CD4-positive, alpha-beta T cell (primary cell): ENCODE measurements around the gene SMPX. TPM values are rescaled to one million over a fixed set of nuclear protein-coding genes. Genes with fewer than 3 reads are reported as not detected.

Source experiments
- ATAC-seq: fragments of 200-7000 bp; cut with Tn5 transposase; one replicate; pipeline ENCODE4 v1.10.0; 2022; ENCODE audit warnings: mild to moderate bottlenecking; ENCODE audit not compliant: poor library complexity
- CTCF ChIA-PET: fragments of 350-600 bp; sonication (Branson Sonifier 250); formaldehyde crosslinking; loops from one replicate; lab custom pipeline; 2021; ENCODE audit warnings: antibody characterized with exemption, inconsistent platforms; lab: Charles Lee
- POLR2A ChIA-PET: fragments of 350-600 bp; sonication (Branson Sonifier 250); formaldehyde crosslinking; loops from one replicate; lab custom pipeline; 2021; ENCODE audit warnings: antibody characterized with exemption, inconsistent platforms; lab: Charles Lee
- DNase-seq, 14 experiments: peaks; one replicate each; pipeline ENCODE4 v3.0.0-alpha.2; 2013 to 2020; ENCODE audit warnings: mixed read lengths in 2 of 14
- H3K27ac ChIP-seq, 2 donors: one replicate each; pipeline versions ENCODE4 v1.5.1 to v1.7.0; 2013; ENCODE audit warnings: low read length in 2 of 2, low read depth in 1 of 2, mild to moderate bottlenecking in 1 of 2
- H3K27me3 ChIP-seq, 2 experiments: 1 replicate in 1 of 2; 2 replicates in 1 of 2; pipeline versions ENCODE4 v1.6.1 to v1.7.0; 2013; ENCODE audit warnings: low read length in 2 of 2, control low read depth in 1 of 2, mild to moderate bottlenecking in 1 of 2, moderate library complexity in 1 of 2; ENCODE audit not compliant: insufficient read depth in 2 of 2, control insufficient read depth in 1 of 2
- H3K36me3 ChIP-seq: one replicate; pipeline ENCODE4 v1.6.1; 2013; ENCODE audit warnings: low read length, control low read depth; ENCODE audit not compliant: insufficient read depth
- H3K4me1 ChIP-seq: one replicate; pipeline ENCODE4 v1.6.1; 2013; ENCODE audit warnings: low read length, control low read depth; ENCODE audit not compliant: insufficient read depth
- H3K4me3 ChIP-seq: one replicate; pipeline ENCODE4 v1.5.1; 2013; ENCODE audit warnings: mild to moderate bottlenecking, low read length, moderate library complexity
- H3K9me3 ChIP-seq, 2 experiments: 1 replicate in 1 of 2; 2 replicates in 1 of 2; pipeline versions ENCODE4 v1.6.1 to v1.7.0; 2013; ENCODE audit warnings: low read length in 2 of 2, mild to moderate bottlenecking in 2 of 2, control low read depth in 1 of 2, moderate library complexity in 1 of 2; ENCODE audit not compliant: control insufficient read depth in 1 of 2, insufficient read depth in 1 of 2
- H3K27ac Mint-ChIP-seq: one replicate; pipeline ENCODE4 v1.8.0; 2020; ENCODE audit warnings: mixed read lengths
- H3K27me3 Mint-ChIP-seq: one replicate; pipeline ENCODE4 v1.8.0; 2021; ENCODE audit warnings: mixed read lengths
- H3K36me3 Mint-ChIP-seq: one replicate; pipeline ENCODE4 v1.8.0; 2021; ENCODE audit warnings: low read depth, mixed read lengths
- H3K4me1 Mint-ChIP-seq: one replicate; pipeline ENCODE4 v1.8.0; 2021; ENCODE audit warnings: low read depth, mixed read lengths
- H3K4me3 Mint-ChIP-seq: one replicate; pipeline ENCODE4 v1.8.0; 2020; ENCODE audit warnings: mild to moderate bottlenecking, mixed read lengths
- H3K9me3 Mint-ChIP-seq: one replicate; pipeline ENCODE4 v1.8.0; 2020; ENCODE audit warnings: mixed read lengths
- CTCF ChIP-seq: fragments of 200-600 bp; IDR thresholded peaks from one replicate; pipeline ENCODE4 v1.8.0; 2022; ENCODE audit warnings: antibody characterized with exemption, mild to moderate bottlenecking
- intact Hi-C, 2 experiments: fragments of 100-400 bp; cut with DNase I in 1 of 2; cut with micrococcal nuclease in 1 of 2; formaldehyde crosslinking; loops; one replicate each; pipeline versions ENCODE4 v1.15.1 to v1.9.0; 2023 to 2025; cut with DNase I, micrococcal nuclease
- total RNA-seq, 174 experiments: library from RNA in 2 of 174; stranded (reverse) in 2 of 174; gene quantifications; one replicate each; pipeline ENCODE4 v1.2.3 and lab custom pipeline; 2021 to 2026

SMPX gene
- total RNA-seq, 2 experiments from 2014 or later, result not detected

- H3K36me3 Mint-ChIP-seq, result no peaks in the 10 kb centered on the region
- peaks cover 7% of the 10 kb centered on the region for H3K27me3 Mint-ChIP-seq
- ATAC-seq, result no peak
Observed at GRCh38 chrX:21748235-21748634, 9.7 kb downstream of the SMPX start.

GRCh38 chrX:21747558-21747957 is 10.4 kb downstream of the SMPX start:
- H3K4me3 ChIP-seq, result no peak overlapping the region
- Mint-ChIP-seq H3K4me1 (no peaks in the 10 kb centered on the region), H3K4me3 (no peak overlapping the region), H3K27ac (no peak overlapping the region), H3K27me3 (peaks cover 7% of the 10 kb centered on the region), H3K36me3 (no peaks in the 10 kb centered on the region), H3K9me3 (no peaks in the 10 kb centered on the region)
- POLR2A ChIA-PET, result no interaction called here
- no peaks in the 10 kb centered on the region for H3K4me1 ChIP-seq
- ATAC-seq (no peak), DNase-seq (no peak)
- H3K9me3 ChIP-seq, result no peaks in the 10 kb centered on the region
- TF ChIP-seq CTCF, result no peak
- intact Hi-C loops, result loop anchor here in 1 of 2 experiments (2.0 kb wide), 1 partner anchor 1221 kb away; no protein-coding TSS in a partner anchor
- H3K27me3 ChIP-seq, result peaks cover 0 to 4% of the 10 kb centered on the region in 2 experiments
- no peak overlapping the region for H3K27ac ChIP-seq
- no peaks in the 10 kb centered on the region for H3K36me3 ChIP-seq
- CTCF ChIA-PET, result no interaction called here

More at GRCh38 chrX:21748235-21748634, 9.7 kb downstream of the SMPX start:
- Histone ChIP-seq H3K27ac (no peak overlapping the region), H3K4me3 (no peak overlapping the region), H3K4me1 (no peaks in the 10 kb centered on the region), H3K9me3 (no peaks in the 10 kb centered on the region), H3K36me3 (no peaks in the 10 kb centered on the region), H3K27me3 (peaks cover 0 to 4% of the 10 kb centered on the region in 2 experiments)
- intact Hi-C loops, result no loop called here
- H3K4me3 Mint-ChIP-seq, result no peak overlapping the region
- TF ChIP-seq CTCF, result no peak
- POLR2A ChIA-PET, result no interaction called here
- no peaks in the 10 kb centered on the region for H3K9me3 Mint-ChIP-seq
- DNase-seq, result no peak
- CTCF ChIA-PET, result no interaction called here
- H3K27ac Mint-ChIP-seq, result no peak overlapping the region
- no peaks in the 10 kb centered on the region for H3K4me1 Mint-ChIP-seq

GRCh38 chrX:21745756-21746155 is 12.2 kb downstream of the SMPX start:
- DNase-seq, result peak in 13 of 14 experiments; percentile 5 to 54 (median 24)
- H3K9me3 ChIP-seq, result no peaks in the 10 kb centered on the region
- POLR2A ChIA-PET, result interaction anchor here (0.6 kb wide), 1 partner anchor 21 kb away, joined by 3 read pairs; no protein-coding TSS in a partner anchor

More at GRCh38 chrX:21745756-21746155, 12.2 kb downstream of the SMPX start:
- no peaks in the 10 kb centered on the region for H3K4me1 ChIP-seq
- no peaks in the 10 kb centered on the region for H3K36me3 Mint-ChIP-seq
- intact Hi-C loops, result loop anchor here (1.0 to 2.0 kb wide), 2 partner anchors 1218 to 1219 kb away; no protein-coding TSS in a partner anchor
- H3K4me3 ChIP-seq, result no peak overlapping the region
- no peak for ATAC-seq
- H3K4me1 Mint-ChIP-seq, result no peaks in the 10 kb centered on the region
- H3K27ac Mint-ChIP-seq, result no peak overlapping the region
- TF ChIP-seq CTCF, result peak; percentile 59
- no peak overlapping the region for H3K4me3 Mint-ChIP-seq
- H3K27me3 ChIP-seq, result peaks cover 0 to 4% of the 10 kb centered on the region in 2 experiments
- no peaks in the 10 kb centered on the region for H3K9me3 Mint-ChIP-seq
- H3K36me3 ChIP-seq, result no peaks in the 10 kb centered on the region
- no peak overlapping the region for H3K27ac ChIP-seq
- CTCF ChIA-PET, result interaction anchor here (0.7 to 1.0 kb wide), 2 partner anchors 1216 to 1231 kb away, joined by 3 read pairs; no protein-coding TSS in a partner anchor
- H3K27me3 Mint-ChIP-seq, result peaks cover 7% of the 10 kb centered on the region
